ENCODE measurements around the gene GRAMD4. TPM values are rescaled to one million over a fixed set of nuclear protein-coding genes. Genes with fewer than 3 reads are reported as not detected.

GRAMD4 gene
- total RNA-seq, 4 donors from 2014 or later: 146 to 981 (median 258) TPM

GRCh38 chr22:46663436-46664100 is 43.4 kb downstream of the GRAMD4 start:
- intact Hi-C loops (cut with DNase I; ENCODE audit: low total_unique reads) (no loop called here), in situ Hi-C loops (cut with MboI; ENCODE audit: low pct_ligation_motif_present in 1 of 4, low pct_unique_long_range_greater_than_20kb in 1 of 4, low sequenced_read_pairs in 3 of 4) (no loop called here)
- Histone ChIP-seq H3K4me1 (peaks cover 14 to 20% (median 19%) of the 10 kb centered on the region in 4 donors), H3K27me3 (no peaks in the 10 kb centered on the region), H3K4me3 (no peak overlapping the region), H3K27ac (no peak overlapping the region), H3K9me3 (no peaks in the 10 kb centered on the region), H3K36me3 (peaks cover 0 to 26% (median 12%) of the 10 kb centered on the region in 4 donors)
- no peak for TF ChIP-seq EP300 (IDR thresholded peaks at IDR 0.05; ENCODE audit: low read depth)
- 40 to 91% methylated on average over 1 to 26 of the region's 28 CpGs for WGBS, 2 donors (ENCODE audit: low coverage in 1 of 2)
- no peak for DNase-seq

- no peaks in the 10 kb centered on the region for H3K27me3 ChIP-seq
- no peaks in the 10 kb centered on the region for H3K9me3 ChIP-seq
- WGBS, 2 donors (ENCODE audit: low coverage in 1 of 2): 88% methylated on average over 5 of the region's 13 CpGs; no CpG with 5 or more reads in 1 of the 2 donors
- H3K4me3 ChIP-seq: no peak overlapping the region
- DNase-seq: no peak
- intact Hi-C loops (cut with DNase I; ENCODE audit: low total_unique reads) (no loop called here), in situ Hi-C loops (cut with MboI; ENCODE audit: low pct_ligation_motif_present in 1 of 4, low pct_unique_long_range_greater_than_20kb in 1 of 4, low sequenced_read_pairs in 3 of 4) (no loop called here)
- peaks cover 0 to 29% (median 14%) of the 10 kb centered on the region in 4 donors for H3K36me3 ChIP-seq
- H3K4me1 ChIP-seq: peaks cover 14 to 19% (median 19%) of the 10 kb centered on the region in 4 donors
- no peak overlapping the region for H3K27ac ChIP-seq
- TF ChIP-seq POLR2AphosphoS5 (IDR thresholded peaks at IDR 0.05): no peak
- no peak for TF ChIP-seq CTCF (IDR thresholded peaks at IDR 0.05)
- TF ChIP-seq EP300 (IDR thresholded peaks at IDR 0.05; ENCODE audit: low read depth): no peak
- no peak for TF ChIP-seq POLR2A (IDR thresholded peaks at IDR 0.05)
These were observed 44.2 kb downstream of the GRAMD4 start for GRCh38 chr22:46664301-46664855.

- intact Hi-C loops (cut with DNase I; ENCODE audit: low total_unique reads) (no loop called here), in situ Hi-C loops (cut with MboI; ENCODE audit: low pct_ligation_motif_present in 1 of 4, low pct_unique_long_range_greater_than_20kb in 1 of 4, low sequenced_read_pairs in 3 of 4) (no loop called here)
- Histone ChIP-seq H3K27ac (no peak overlapping the region), H3K4me1 (peaks cover 7 to 14% (median 11%) of the 10 kb centered on the region in 4 donors), H3K4me3 (no peak overlapping the region), H3K9me3 (no peaks in the 10 kb centered on the region), H3K27me3 (no peaks in the 10 kb centered on the region), H3K36me3 (peaks cover 0 to 29% (median 14%) of the 10 kb centered on the region in 4 donors)
- no peak for DNase-seq
- TF ChIP-seq CTCF (IDR thresholded peaks at IDR 0.05): no peak
- WGBS, 2 donors (ENCODE audit: low coverage in 1 of 2): 93 to 95% methylated on average over 10 to 20 of the region's 21 CpGs
These were observed 45.0 kb downstream of the GRAMD4 start for GRCh38 chr22:46665151-46665695.

- H3K27ac ChIP-seq: no peak overlapping the region
- no peaks in the 10 kb centered on the region for H3K27me3 ChIP-seq
- peaks cover 0 to 29% (median 14%) of the 10 kb centered on the region in 4 donors for H3K36me3 ChIP-seq
- in situ Hi-C loops (cut with MboI; ENCODE audit: low pct_ligation_motif_present in 1 of 4, low pct_unique_long_range_greater_than_20kb in 1 of 4, low sequenced_read_pairs in 3 of 4) (no loop called here), intact Hi-C loops (cut with DNase I; ENCODE audit: low total_unique reads) (no loop called here)
- TF ChIP-seq CTCF (IDR thresholded peaks at IDR 0.05) (no peak), EP300 (IDR thresholded peaks at IDR 0.05; ENCODE audit: low read depth) (no peak), POLR2A (IDR thresholded peaks at IDR 0.05) (no peak), POLR2AphosphoS5 (IDR thresholded peaks at IDR 0.05) (no peak)
- WGBS, 2 donors (ENCODE audit: low coverage in 1 of 2): 88% methylated on average over 18 of the region's 18 CpGs; no CpG with 5 or more reads in 1 of the 2 donors
- H3K9me3 ChIP-seq: no peaks in the 10 kb centered on the region
- no peak overlapping the region for H3K4me3 ChIP-seq
- H3K4me1 ChIP-seq: peaks cover 4 to 10% (median 6%) of the 10 kb centered on the region in 4 donors
- DNase-seq: no peak
These were observed 45.6 kb downstream of the GRAMD4 start for GRCh38 chr22:46665751-46666280.

All from transverse colon (tissue), 4 donors.